Retina (tissue), 1 donor: Measurements from ENCODE around the gene CHN2.

Experiments
- DNase-seq: peaks from one replicate; pipeline ENCODE4 v3.0.0-alpha.2; 2016

Gene CHN2

DNA sequence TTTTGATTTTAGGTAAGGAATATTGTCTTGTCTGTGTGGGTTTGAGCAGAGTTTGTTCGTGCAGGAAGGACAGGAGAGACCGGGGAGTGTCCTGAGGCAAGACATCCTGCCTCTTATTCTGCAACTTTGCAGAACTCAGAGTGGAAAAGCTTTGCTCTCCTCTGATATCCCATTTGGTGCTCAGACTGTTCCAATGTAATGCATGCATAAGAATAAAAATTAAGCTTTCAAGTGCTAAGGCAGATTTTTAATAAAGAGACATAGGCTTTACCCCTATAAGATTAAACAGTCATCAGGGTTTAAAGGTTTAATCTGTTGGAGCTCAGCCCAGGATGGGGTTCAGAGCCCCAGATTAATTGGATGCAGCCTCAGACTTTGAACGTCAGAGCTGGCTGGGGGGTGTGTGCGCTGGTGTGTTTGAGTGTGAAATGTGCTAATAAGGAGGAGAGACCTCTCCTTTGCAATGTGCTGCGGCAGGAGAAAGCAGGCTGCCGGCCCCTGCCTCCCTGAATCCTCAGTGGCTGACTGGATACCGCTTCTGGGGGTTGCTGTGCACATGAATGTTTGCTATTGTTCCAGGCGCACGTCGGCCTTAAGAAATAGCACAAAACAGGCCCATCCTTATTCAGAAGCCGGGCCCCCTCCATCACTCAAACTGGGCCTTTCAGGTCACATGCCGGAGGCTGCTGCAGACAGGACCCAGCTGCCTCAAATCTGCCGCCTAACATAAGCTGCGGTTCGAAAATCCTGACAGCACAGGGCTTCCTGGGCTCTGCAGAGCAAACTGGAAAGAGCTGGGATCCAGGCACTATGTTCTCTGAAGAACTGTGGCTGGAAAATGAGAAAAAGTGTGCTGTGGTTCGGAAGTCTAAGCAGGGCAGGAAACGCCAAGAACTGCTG lies 285.0 kb downstream of the CHN2 start:
- DNase-seq = peak; percentile 70

DNA sequence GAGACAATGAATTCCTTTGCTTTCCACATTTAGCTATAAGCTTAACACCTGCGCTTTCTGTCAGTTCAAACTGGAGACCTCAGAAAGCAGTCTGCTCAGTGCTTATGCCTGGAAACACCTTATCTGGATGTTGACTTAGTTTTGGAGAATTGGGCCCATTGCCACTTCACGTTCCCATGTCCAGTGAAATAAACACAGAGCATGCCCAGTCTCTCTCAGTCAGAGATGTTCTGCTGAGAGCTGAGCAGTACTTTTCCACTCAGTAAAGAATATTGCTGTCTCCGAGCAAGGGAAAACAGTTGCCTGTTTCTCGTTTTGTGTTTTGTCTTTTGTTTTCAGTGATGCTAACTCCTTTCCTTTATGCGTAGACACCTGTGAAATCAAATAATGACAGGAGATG lies 285.9 kb downstream of the CHN2 start:
- DNase-seq = no peak

DNA sequence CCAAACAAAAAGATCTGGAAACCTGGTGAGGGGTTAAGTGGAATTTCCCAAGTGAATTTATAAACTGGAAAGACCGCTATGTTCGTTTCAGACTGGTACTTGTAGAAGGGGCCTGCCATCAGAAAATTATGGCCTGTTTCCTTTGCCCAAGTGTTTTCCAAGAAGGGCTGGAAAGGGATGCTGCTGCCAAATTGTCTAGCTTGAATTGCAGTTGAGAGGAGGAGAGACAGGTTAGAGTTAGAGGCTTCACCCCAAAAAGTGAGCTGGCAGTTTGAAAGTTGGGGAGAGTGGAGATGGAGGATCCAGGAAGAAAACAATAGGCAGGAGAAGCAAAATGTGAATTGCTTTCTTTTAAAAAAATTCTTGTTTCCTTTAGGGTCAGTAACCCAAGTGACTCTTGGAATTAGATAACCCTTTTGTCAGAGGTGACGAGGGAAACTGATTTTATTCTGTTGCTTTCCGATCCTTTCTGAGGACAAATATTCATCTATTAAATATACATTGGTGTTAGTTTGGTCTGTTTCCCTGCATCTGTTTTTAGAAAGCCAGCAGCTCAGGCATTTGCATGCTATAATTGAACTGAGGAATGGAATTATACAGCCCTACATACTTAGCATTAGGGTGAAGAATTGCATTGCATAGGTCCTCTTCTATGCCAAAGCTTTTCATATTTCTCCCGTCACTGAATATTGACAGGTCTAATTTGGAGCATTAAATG lies 286.5 kb downstream of the CHN2 start:
- no peak for DNase-seq

DNA sequence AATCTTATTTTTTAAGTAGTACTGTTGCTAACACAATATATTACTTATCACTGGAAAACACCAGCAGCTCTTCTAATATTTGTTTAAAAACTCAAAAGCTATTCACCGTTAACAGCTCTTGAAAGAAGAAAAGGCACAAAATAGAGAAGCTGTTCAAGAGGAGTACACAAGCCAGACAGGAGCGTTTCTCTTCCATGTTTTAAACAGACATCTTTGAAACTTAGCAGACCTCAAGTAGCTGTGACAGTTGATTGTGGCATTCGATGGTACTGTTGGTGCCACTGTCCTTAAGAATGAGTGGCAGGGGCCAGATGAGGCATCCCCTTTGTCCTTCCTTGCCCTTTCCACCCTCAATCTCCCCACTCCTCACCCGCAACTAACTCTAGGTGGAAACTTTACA lies 287.5 kb downstream of the CHN2 start:
- DNase-seq = no peak

DNA sequence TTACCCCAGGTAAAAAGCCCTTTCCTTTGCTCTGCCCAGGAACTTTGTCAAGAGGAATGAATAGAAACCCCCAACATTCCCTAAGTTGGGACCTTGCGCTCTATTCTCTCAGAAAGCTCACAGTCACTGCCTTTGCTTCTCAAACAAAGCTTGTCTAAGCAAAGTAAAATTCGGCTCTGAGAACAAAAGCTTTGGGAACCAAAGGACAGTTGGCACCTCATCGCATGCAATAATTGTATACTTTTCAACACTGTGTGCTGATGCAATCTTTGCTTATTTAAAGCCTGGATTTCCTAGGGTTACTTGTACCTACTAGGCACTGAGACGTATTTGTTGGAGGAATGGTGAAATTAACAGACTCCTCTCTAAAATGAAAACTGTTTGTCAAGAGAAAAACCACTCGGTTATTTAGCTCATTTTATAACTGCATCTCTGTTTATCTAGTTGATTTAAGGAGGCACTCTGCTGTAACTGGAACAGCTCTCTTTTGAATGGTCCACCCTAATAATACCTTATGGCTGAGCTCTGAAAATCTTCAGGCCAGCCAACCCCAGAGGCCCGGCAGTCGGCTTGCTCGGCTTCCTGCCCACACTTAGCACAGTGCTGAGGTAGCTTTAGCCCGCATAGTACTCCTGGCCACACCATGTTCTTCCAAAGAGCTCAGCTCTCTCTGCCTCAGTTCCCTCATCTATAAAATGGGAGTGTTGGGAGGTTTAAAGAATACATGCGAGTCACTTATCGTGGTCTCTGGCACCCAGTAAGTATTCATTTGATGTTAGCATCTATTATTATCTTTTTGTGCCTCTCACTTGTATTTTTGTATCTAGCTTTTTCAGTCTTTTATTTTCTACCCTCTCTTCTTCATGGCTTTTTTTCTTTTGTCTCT lies 288.9 kb downstream of the CHN2 start:
- DNase-seq = no peak

DNA sequence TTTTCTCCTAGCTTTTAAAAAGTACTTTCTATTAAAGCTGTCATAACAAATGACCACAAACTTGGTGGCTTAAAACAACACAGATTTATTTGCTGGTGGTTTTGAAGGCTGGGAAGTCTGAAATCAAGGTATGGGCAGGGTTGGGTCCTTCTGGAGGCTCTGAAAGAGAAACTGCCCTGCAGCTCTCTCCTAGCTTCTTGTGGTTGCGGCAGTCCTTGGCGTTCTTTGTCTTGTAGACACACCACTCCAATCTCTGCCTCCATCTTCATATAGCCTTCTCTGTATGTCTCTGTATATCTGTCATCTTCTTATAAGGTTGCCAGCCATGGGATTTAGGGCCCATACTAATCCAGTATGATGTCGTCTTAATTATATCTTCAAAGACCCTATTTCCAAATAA lies 289.7 kb downstream of the CHN2 start:
- DNase-seq = no peak

DNA sequence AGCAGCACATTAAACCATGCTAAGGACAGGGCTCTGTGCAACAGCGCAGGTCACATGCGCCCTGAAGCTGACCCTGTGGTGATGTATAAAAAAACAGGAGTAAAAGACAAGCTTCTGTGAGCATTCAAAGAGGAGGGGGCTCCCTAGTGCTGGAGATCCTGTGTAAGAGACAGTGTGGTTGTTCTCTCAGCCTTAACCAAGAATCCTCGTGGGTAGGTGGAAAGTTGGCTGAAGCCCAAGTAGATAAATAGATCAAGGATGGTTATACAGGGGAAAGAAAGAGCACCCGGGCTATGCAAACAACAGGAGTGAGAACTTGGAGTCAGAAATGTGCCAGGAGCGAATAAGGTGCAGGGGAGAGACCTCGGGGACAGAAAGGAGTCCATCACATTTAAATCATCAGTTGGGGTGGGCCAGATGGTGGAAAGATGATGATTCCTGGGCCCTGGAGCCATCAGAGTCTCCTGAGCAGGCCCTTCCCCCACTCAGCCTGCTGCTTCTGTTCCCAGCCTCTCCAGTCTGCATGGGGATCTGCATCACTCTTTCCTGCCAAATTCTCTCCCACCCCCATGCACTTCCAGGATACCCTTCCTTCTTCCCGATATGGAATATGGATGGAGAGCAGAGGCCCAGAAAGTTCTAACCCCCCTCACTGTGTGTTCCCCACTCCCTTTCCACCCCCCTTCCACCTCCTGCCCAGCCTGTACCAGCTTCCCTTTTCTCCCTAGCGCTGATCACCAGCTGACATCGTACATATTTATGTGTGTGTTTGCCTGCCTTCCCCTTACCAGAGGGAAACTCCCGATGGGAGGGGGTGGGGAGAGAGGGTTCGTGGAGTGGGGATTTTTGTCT lies 291.0 kb downstream of the CHN2 start:
- DNase-seq = no peak

DNA sequence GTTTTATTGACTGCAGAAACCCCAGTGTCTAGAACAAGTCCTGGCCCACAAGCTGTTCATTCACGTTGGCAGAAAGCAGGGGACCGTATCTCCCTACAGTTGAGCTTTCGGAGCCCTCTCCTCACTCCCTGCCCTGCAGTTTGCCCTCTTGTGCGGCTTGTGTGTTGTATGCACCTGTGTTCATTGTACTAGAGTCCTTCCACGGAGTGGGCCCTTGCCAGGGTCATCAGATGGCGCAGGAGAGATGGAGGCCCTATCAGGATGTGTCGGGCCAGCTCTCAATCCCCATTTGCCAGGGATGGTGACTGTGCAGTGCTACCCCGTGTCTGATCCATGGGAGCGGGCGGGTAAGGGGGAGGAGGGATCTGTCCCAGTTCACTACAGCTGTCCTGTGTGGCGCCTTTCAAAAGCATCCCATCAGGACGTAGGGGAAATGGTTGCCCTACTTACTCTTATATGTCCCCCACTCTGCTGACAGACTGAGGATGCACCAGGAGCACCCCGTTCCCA lies 291.7 kb downstream of the CHN2 start:
- DNase-seq = no peak

DNA sequence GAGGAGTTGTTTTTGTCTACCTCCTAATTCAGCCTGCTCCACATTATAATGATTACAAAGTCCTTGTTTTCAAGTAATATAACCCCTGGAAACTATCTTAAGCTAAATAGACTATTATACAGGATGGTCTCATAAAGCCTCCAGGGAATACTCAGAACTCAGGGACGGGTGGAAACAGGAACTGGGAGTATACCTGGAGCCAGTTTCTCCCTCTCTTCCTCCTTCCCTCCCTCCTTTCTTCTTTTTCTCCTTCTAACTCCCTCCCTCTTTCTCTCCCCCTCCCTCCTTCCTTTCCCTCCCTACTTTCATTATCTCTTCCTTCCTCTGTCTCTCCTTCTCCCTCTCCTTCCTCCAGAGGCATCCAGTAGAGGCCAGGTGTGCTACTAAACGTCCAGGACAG lies 292.8 kb downstream of the CHN2 start:
- no peak for DNase-seq

DNA sequence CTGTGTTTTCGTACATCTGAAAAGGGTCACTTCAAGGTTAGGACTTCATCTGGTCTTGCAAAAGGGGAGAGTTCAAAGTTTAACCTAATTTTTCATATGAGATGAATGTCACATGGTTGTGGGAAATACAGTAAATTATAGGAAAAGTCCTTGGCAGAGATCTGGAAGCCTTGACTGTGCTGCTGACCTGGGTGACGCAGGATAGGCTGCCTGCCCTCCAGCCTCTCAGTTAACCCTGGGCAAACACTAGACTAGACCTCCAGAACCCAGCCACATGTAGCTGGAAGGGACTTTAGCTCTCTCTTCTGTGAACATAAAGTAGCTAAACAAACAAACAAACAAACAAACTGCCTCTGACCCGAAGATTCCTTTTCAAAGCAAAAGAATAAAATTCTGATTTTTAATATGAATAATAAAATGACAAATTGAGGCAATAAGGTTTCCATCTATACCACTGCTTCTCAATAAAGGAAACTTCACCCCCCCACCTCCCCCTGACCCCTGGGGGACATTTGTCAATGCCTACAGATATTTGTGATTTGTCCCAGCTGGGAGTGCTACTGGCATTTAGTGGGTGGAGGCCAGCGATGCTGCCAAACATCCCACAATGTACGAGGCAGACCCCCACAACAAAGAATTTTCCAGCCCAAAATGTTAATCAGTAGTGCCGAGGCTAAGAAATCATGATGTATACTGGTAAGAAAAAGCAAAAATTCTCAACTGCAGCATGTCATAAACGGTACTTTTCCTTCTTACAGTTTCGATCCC lies 293.8 kb downstream of the CHN2 start:
- DNase-seq = no peak

DNA sequence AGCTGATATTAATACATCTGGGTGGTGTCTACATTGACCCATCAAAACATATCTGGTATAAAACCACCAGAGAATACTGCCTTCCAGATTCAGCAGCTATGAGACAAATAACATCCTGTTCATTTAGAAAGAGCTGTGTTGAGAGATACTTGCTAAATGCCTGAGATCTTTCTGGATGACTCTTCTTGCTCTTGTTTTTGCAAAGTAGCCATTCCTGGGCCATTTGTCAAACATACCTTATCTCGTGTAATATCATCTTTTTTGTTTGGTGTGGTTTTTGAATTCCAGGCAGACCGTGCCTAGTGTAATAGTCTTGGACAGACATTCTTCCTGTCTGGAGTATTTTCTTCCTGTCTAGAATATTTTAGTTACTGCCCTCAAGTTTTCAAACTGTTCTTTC lies 294.4 kb downstream of the CHN2 start:
- DNase-seq = no peak

DNA sequence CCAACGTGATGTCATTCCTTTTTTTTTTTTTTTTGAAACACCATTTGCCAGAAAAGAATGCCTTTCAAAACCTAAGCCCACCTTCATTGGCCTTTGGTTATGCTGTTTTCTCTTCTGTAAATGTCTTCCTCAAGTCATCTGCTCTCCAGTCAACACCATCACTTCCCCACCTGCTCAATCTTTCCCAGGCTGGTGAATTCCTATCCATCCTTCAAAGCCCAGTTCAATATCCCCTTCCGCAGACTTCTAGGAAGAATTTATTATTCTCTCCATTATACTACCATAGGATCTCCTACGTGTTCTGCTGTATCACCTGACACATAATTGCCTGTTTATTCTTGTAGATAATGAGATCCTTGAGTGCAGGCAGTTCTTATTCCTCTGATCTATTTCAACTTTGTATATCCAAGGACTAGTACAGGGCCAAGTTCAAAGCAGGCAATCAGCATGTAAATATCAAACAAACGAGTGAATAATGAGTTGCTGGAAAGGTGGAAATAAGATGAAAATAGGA lies 295.6 kb downstream of the CHN2 start:
- no peak for DNase-seq

DNA sequence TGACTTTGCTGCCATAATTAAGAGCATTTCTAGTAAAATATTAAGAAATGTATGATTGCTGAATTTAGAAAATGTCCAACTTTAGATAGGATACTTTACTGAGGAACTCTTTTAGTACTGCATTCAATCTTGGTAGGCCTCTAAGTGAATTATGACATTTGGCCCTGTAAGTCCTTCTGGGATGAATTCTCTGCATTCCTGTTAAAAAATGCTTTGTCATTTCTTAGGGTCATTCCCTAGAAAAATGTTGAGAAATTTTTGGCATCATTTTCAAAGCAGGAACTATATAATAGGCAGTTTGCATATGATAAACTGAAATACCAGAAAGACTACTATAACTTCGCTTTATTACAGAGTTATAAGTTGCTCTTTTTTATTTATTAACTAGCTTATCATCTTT lies 299.8 kb downstream of the CHN2 start:
- no peak for DNase-seq

DNA sequence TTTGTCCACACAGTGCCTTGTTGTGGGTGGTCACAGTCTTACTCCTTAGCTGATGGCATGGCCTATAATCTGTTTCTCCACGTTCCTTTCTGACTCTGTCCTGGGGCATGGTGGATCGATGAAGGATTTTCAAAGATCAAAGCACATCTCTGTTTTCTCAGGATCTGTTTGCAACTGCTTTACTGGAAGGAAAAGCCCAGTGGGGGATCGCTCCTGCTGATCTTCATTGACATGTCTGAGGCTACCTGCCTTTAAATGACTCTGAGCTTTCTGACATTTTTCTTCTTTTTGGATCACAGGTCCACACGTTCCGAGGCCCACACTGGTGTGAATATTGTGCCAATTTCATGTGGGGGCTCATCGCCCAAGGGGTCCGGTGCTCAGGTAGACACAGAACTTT lies 301.1 kb downstream of the CHN2 start:
- DNase-seq = no peak

DNA sequence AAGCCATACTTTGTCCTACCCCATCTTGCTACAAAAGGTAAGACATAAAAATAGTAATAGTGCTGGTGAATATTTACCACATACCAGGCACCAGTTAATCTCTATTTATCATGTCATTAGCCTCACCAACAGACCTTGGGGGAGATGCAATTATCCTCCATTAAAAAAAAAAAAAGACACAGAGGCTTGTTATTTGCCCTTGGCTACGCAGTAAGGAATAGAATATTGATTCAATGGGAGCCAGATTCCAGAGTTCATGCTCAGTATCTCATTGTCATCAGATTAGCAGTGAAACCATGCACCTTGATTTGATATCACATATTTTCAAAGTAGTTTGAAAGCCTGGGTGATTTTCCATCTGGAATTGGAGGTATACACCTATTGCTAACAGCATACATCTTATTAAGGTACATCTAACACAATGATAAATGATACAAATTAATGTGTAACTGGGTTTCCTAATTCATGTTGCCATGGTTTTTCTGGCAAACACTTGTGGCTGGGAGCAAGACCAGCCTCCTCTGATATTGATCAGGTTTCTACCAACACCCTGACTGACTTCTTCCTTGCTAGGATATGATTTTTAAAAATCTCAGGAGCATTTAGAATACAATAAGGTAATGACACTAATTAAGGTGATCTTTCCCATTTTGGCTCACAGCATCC lies 301.9 kb downstream of the CHN2 start:
- no peak for DNase-seq

DNA sequence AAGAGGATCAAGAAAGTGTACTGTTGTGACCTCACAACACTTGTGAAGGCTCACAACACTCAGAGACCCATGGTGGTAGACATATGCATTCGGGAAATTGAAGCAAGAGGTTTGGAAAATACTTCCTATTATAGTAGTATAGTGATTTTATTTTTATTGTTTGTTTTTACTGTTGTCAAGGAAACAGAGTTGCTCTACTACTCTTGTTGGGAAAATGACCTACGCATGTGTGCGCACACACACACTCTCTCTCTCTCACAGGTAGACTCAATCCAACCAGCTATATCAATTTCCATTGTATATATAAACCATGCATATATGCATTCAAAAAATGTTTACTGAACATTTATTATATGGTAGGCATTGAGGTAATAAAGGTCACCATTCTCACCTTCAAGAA lies 305.4 kb downstream of the CHN2 start:
- DNase-seq = no peak

DNA sequence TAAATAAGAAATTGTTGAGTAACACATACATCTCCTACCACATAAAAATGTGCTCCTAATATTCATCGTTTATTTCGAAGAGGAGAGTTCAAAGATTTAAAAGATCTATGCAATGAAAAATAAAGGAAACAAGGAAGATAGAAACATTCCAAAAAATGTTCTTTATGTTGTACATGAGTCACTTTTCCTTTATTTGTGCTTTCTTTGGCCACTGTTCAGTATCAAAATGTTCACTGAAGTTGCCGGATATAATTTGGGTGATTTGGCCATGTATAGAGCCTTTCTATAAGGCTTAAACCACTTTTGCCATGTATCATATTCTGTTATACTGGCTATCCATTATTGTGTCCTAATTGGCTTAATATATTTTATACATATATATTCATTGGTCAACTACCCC lies 306.1 kb downstream of the CHN2 start:
- no peak for DNase-seq

DNA sequence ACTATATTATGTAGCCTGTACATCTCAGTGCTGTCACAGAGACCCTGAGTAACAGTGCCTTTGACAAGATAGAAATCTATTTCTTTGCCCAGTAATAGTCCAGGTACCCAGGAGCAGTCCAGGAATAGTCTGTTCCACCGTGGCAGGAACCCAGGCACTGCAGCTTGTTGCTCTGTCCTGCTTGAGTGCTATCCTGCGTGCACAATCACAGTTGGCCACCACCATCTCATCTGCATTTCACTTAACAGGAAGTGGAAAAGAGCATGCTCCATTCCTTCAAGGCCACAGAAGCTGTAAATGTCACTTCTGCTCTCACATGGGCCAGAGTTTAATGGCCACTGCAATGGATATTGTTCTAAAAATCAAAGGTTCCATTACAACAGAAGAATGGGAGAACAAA lies 307.6 kb downstream of the CHN2 start:
- no peak for DNase-seq

DNA sequence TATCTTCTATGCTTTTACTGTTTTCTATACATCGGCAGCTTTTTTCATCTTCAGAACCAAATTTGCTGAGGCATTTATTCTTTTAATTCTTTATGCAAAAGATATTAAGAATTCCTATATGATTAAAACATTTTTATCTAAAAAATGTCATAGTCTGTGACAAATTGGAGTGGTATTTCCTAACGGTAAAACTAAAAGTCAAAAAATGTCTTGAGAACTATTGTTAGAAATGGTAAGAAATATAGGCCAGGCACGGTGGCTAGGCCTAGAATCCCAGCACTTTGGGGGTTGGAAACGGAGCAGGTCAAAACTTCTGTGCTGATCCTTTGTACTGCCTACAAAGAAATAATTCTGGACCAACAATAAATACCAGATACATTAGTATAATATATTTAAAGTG lies 311.4 kb downstream of the CHN2 start:
- DNase-seq = no peak

DNA sequence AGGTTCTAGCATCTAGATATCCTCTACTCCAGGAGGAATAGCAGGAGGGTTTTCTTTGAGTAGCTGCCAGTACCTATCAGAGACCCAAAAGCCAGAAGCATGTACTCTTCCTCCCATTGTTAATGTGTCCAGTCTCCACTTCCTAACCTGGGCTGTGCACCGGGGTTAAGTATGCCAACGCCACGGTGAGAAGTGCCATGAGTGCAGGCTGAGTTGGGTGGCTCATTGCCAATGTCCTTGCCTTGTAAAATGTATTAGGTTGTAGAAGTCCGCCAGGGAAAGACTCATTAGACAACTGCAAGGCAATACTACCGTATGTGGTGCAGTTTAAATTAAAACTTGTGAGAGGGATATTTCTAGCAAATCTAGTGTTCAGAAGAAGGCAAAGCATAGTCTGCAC lies 314.0 kb downstream of the CHN2 start:
- DNase-seq = no peak

DNA sequence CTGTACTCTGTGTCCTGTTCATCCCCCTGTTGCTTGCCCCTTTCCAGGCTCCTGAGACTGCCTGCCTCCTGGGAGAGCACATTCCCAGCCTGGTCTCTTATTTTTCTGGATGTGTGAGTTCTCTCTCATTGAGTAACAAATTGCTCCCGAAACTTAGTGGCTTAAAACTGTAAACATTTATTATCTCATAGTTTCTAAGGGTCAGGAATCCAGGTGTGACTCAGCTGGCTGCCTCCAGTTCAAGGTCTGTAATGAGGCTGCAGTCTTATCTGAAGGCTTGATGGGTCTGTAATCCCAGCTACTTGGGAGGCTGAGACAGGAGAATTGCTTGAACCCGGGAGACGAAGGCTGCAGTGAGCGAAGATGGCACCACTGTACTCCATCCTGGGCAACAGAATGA lies 315.5 kb downstream of the CHN2 start:
- DNase-seq = no peak
